Measurements from ENCODE around the gene SHISA6.

SHISA6 gene

DNA sequence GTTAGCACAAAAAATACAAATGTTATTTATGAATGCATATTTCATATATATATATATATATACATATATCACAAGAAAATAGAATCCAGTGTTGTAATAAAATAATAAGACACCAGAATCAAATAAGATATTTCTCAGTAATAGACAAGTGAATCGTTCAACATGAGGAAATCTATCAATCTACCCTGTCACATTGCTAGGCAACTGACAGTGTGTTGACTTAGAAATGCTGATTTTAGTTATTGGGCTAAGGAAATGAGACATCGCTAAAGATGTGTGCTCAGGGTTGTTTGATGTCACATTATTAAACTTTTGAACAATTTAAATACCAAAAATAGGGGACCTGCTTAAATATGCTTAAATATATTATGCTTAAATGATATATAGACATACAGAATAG lies 307.4 kb downstream of the SHISA6 start:
- H3K9ac ChIP-seq (ENCODE audit: low read length) = no peak overlapping the region
- no peak overlapping the region for H3K27ac ChIP-seq (ENCODE audit: low read depth, low read length)
- H3K9me3 ChIP-seq (ENCODE audit: low read length) = no peaks in the 10 kb centered on the region
- no peaks in the 10 kb centered on the region for H3K4me1 ChIP-seq (ENCODE audit: insufficient read depth, low read length)
- H3K36me3 ChIP-seq (ENCODE audit: insufficient read depth, low read length) = no peaks in the 10 kb centered on the region
- no peaks in the 10 kb centered on the region for H3K27me3 ChIP-seq (ENCODE audit: control insufficient read depth in 1 of 2, insufficient read depth in 2 of 2, low read length in 2 of 2)
- H3K4me3 ChIP-seq (ENCODE audit: low read depth in 1 of 2, low read length in 2 of 2) = no peak overlapping the region

DNA sequence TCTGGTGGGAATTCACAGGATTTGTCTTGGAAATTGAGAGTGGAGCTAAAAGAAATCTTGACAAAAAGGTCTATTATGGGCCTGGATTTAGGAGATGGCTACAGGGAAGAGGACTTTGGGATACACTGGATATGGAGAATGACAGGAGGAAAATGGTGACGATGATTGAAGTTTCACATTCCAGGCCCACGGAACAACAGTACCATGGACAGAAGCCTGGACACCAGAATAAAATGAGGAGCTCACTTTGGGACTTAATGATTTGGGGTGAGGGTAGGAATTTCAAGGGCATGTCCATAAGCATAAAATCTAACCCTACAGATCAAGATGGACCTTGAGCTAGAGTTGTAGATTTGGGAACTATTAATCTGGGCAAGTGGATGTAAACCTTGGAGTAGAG lies 309.4 kb downstream of the SHISA6 start:
- no peaks in the 10 kb centered on the region for H3K9me3 ChIP-seq (ENCODE audit: low read length)
- no peak overlapping the region for H3K27ac ChIP-seq (ENCODE audit: low read depth, low read length)
- no peaks in the 10 kb centered on the region for H3K27me3 ChIP-seq (ENCODE audit: control insufficient read depth in 1 of 2, insufficient read depth in 2 of 2, low read length in 2 of 2)
- H3K4me3 ChIP-seq (ENCODE audit: low read depth in 1 of 2, low read length in 2 of 2) = no peak overlapping the region
- H3K4me1 ChIP-seq (ENCODE audit: insufficient read depth, low read length) = no peaks in the 10 kb centered on the region
- H3K36me3 ChIP-seq (ENCODE audit: insufficient read depth, low read length) = no peaks in the 10 kb centered on the region
- no peak overlapping the region for H3K9ac ChIP-seq (ENCODE audit: low read length)

DNA sequence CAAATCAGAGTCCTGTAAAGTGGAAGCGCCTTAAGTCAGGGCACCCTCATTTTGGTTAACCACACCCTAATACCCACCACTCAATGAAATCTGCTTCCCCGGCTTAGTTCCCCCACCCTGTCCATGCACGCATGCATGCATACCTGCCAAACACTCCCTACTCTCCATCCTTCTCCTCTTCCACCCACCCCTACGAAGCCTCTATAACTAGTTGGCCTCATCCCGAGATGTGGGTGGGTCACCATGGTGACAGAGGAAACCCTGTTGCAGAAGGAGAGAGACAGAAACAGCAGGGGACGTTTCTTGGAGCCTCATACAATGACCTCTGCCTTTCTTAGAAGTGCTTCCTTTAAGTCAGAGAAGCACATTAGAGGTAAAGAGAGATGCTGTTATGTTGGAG lies 310.4 kb downstream of the SHISA6 start:
- Histone ChIP-seq H3K9ac (ENCODE audit: low read length) (no peak overlapping the region), H3K36me3 (ENCODE audit: insufficient read depth, low read length) (no peaks in the 10 kb centered on the region), H3K27ac (ENCODE audit: low read depth, low read length) (no peak overlapping the region), H3K4me1 (ENCODE audit: insufficient read depth, low read length) (no peaks in the 10 kb centered on the region), H3K4me3 (ENCODE audit: low read depth in 1 of 2, low read length in 2 of 2) (no peak overlapping the region), H3K27me3 (ENCODE audit: control insufficient read depth in 1 of 2, insufficient read depth in 2 of 2, low read length in 2 of 2) (no peaks in the 10 kb centered on the region), H3K9me3 (ENCODE audit: low read length) (no peaks in the 10 kb centered on the region)

DNA sequence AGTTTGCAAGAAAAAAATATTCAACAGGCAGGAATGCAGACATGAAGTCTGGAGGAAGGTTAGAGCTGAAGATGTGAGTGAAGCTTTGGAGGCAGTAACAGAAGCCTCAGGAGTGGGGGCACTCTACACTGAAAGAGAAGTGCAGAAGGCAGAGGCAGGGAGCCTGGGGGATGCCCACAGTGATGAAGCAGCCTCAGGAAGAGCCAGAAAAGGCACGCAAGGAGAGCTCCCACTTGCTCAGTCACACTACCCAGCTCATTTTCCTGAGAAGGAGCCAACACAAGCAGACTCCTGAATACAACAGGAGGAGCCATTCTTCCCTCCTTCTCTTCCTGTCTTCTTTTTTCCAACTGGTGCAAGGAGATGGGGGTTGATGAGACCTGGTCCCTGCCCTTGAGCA lies 312.1 kb downstream of the SHISA6 start:
- H3K27me3 ChIP-seq (ENCODE audit: control insufficient read depth in 1 of 2, insufficient read depth in 2 of 2, low read length in 2 of 2) = no peaks in the 10 kb centered on the region
- no peak overlapping the region for H3K4me3 ChIP-seq (ENCODE audit: low read depth in 1 of 2, low read length in 2 of 2)
- H3K27ac ChIP-seq (ENCODE audit: low read depth, low read length) = no peak overlapping the region
- H3K9me3 ChIP-seq (ENCODE audit: low read length) = no peaks in the 10 kb centered on the region
- no peak overlapping the region for H3K9ac ChIP-seq (ENCODE audit: low read length)
- H3K36me3 ChIP-seq (ENCODE audit: insufficient read depth, low read length) = no peaks in the 10 kb centered on the region
- H3K4me1 ChIP-seq (ENCODE audit: insufficient read depth, low read length) = no peaks in the 10 kb centered on the region

DNA sequence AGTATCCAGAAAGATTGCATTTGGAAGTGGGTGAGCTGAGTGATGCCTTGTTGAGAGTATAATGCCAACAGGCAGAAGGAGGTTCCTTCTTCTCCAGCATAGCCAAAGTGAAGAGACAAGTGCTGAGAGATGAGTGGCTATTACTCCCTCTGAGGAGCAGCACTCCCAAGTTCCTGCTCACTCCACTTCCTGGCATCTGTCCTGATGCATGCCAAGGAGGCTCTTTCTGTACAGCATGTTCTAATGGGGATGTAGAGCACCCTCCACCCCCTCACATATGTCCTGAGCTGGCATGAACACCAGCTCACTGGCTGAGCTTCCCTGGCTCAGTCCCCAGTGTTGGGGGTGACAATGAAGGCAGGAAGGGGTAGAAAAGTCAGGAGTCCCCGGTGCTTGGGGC lies 313.0 kb downstream of the SHISA6 start:
- H3K36me3 ChIP-seq (ENCODE audit: insufficient read depth, low read length) = no peaks in the 10 kb centered on the region
- H3K4me1 ChIP-seq (ENCODE audit: insufficient read depth, low read length) = no peaks in the 10 kb centered on the region
- H3K27me3 ChIP-seq (ENCODE audit: control insufficient read depth in 1 of 2, insufficient read depth in 2 of 2, low read length in 2 of 2) = no peaks in the 10 kb centered on the region
- no peak overlapping the region for H3K4me3 ChIP-seq (ENCODE audit: low read depth in 1 of 2, low read length in 2 of 2)
- no peak overlapping the region for H3K27ac ChIP-seq (ENCODE audit: low read depth, low read length)
- no peaks in the 10 kb centered on the region for H3K9me3 ChIP-seq (ENCODE audit: low read length)
- no peak overlapping the region for H3K9ac ChIP-seq (ENCODE audit: low read length)

DNA sequence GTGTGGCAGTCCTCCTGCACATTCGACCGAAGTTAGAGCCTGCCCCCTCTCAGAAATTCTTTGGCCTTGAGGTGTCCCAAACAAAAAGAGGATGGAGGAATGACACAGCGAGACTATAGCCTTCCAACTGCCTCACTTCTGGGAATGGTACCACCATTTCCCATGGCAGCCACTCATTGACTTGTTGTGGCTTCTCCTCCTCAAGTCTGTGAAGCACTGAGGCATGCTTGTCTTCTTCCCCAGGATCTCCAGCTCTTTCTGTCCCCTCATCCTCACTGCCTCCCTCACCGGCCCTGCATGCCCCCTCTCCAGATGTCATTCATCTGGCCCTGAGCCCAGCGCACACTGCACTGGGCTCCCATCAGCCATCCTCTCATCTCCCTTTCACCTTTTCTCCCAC lies 313.5 kb downstream of the SHISA6 start:
- Histone ChIP-seq H3K27me3 (ENCODE audit: control insufficient read depth in 1 of 2, insufficient read depth in 2 of 2, low read length in 2 of 2) (no peaks in the 10 kb centered on the region), H3K9ac (ENCODE audit: low read length) (no peak overlapping the region), H3K4me3 (ENCODE audit: low read depth in 1 of 2, low read length in 2 of 2) (no peak overlapping the region), H3K4me1 (ENCODE audit: insufficient read depth, low read length) (no peaks in the 10 kb centered on the region), H3K9me3 (ENCODE audit: low read length) (no peaks in the 10 kb centered on the region), H3K27ac (ENCODE audit: low read depth, low read length) (no peak overlapping the region), H3K36me3 (ENCODE audit: insufficient read depth, low read length) (no peaks in the 10 kb centered on the region)

DNA sequence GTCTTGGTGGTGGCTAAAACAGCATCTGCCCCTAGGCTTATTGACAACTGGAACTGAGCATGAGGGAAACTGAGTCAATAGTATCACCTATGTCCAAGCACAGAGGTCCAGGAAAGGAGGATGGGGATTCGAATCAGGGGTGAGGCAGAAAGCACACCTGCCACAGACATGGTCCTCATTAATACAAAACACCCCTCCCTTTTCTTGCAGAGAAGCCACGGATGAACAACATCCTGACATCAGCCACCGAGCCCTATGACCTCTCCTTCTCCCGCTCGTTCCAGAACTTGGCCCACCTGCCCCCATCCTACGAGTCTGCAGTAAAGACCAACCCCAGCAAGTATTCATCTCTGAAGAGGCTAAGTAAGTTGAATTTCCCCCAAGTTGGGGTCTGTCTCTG lies 314.5 kb downstream of the SHISA6 start:
- Histone ChIP-seq H3K4me3 (ENCODE audit: low read depth in 1 of 2, low read length in 2 of 2) (no peak overlapping the region), H3K4me1 (ENCODE audit: insufficient read depth, low read length) (no peaks in the 10 kb centered on the region), H3K9ac (ENCODE audit: low read length) (no peak overlapping the region), H3K27me3 (ENCODE audit: control insufficient read depth in 1 of 2, insufficient read depth in 2 of 2, low read length in 2 of 2) (no peaks in the 10 kb centered on the region), H3K9me3 (ENCODE audit: low read length) (no peaks in the 10 kb centered on the region), H3K36me3 (ENCODE audit: insufficient read depth, low read length) (no peaks in the 10 kb centered on the region), H3K27ac (ENCODE audit: low read depth, low read length) (no peak overlapping the region)

DNA sequence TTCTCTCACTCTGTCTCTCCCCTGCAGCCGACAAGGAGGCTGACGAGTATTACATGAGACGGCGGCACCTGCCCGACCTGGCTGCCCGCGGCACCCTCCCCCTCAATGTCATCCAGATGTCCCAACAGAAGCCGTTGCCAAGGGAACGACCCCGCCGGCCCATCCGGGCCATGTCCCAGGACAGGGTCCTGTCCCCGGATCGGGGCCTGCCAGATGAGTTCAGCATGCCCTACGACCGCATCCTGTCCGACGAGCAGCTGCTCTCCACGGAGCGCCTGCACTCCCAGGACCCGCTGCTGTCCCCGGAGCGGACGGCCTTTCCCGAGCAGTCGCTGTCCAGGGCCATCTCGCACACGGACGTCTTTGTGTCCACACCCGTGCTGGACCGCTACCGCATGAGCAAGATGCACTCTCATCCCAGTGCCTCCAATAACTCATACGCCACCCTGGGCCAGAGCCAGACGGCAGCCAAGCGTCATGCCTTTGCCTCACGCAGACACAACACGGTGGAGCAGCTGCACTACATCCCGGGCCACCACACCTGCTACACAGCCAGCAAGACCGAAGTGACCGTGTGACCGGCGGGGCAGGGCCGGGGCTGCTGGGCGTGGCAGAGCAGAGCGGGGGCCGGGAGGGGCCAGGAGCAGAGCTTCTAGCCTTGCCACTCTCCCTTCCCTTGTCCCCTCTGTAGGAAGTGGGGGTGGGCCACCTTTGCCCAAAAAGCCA lies 316.9 kb downstream of the SHISA6 start:
- Histone ChIP-seq H3K36me3 (ENCODE audit: insufficient read depth, low read length) (no peaks in the 10 kb centered on the region), H3K4me1 (ENCODE audit: insufficient read depth, low read length) (no peaks in the 10 kb centered on the region), H3K9ac (ENCODE audit: low read length) (no peak overlapping the region), H3K27me3 (ENCODE audit: control insufficient read depth in 1 of 2, insufficient read depth in 2 of 2, low read length in 2 of 2) (no peaks in the 10 kb centered on the region), H3K27ac (ENCODE audit: low read depth, low read length) (no peak overlapping the region), H3K9me3 (ENCODE audit: low read length) (no peaks in the 10 kb centered on the region), H3K4me3 (ENCODE audit: low read depth in 1 of 2, low read length in 2 of 2) (no peak overlapping the region)

DNA sequence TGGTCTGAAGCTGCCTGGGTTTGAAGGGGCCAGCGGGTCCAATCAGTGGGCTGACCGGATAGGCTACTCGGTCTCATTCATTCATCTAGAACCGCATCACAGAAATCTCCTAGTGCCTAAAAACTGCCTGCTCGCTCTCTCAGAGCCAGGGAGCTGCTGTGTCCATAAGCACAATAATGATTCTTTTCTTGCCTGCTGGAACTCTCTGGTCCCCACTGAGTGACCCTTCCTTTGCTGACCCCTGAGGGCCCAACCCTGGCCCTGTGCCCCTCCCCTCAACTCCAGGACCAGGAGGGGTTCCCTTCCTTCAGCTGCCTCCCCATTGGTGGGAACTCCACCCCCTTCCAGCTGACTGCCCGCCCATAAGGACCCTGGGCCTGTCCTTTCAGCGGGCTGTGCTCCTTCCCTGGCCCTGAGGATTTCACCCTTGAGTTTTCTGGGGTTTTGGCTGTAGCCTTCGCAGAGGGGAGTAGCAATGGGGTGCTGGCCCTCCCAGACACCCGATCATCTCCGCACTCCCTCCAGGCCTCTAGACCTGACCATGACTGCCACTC lies 317.7 kb downstream of the SHISA6 start:
- Histone ChIP-seq H3K9ac (ENCODE audit: low read length) (no peak overlapping the region), H3K27ac (ENCODE audit: low read depth, low read length) (no peak overlapping the region)

DNA sequence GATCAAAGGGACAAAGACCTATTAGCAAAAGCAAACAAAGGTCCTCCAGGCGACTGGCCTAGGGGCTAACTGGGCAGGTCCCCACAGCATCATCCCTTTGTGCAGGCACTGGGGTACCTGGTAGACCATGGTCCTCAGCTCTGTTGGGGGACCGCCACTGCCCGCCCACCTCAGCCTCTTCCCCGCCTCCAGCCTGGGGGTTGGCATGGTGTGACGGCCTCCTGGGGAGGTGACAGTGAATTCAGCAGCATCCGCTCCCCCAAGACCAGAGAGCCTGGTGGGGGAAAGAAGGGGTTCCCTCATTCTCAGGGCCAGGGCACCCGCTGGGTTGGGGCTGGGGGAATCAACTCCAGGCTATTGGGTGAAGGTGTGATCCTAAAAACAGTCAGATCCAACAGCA lies 318.6 kb downstream of the SHISA6 start:
- Histone ChIP-seq H3K4me3 (ENCODE audit: low read depth in 1 of 2, low read length in 2 of 2) (no peak overlapping the region), H3K27ac (ENCODE audit: low read depth, low read length) (no peak overlapping the region), H3K9me3 (ENCODE audit: low read length) (no peaks in the 10 kb centered on the region), H3K27me3 (ENCODE audit: control insufficient read depth in 1 of 2, insufficient read depth in 2 of 2, low read length in 2 of 2) (no peaks in the 10 kb centered on the region), H3K36me3 (ENCODE audit: insufficient read depth, low read length) (no peaks in the 10 kb centered on the region), H3K9ac (ENCODE audit: low read length) (no peak overlapping the region), H3K4me1 (ENCODE audit: insufficient read depth, low read length) (no peaks in the 10 kb centered on the region)

More for the DNA sequence above, 317.7 kb downstream of the SHISA6 start:
- Histone ChIP-seq H3K4me3 (ENCODE audit: low read depth in 1 of 2, low read length in 2 of 2) (no peak overlapping the region), H3K4me1 (ENCODE audit: insufficient read depth, low read length) (no peaks in the 10 kb centered on the region), H3K36me3 (ENCODE audit: insufficient read depth, low read length) (no peaks in the 10 kb centered on the region), H3K27me3 (ENCODE audit: control insufficient read depth in 1 of 2, insufficient read depth in 2 of 2, low read length in 2 of 2) (no peaks in the 10 kb centered on the region), H3K9me3 (ENCODE audit: low read length) (no peaks in the 10 kb centered on the region)

DNA sequence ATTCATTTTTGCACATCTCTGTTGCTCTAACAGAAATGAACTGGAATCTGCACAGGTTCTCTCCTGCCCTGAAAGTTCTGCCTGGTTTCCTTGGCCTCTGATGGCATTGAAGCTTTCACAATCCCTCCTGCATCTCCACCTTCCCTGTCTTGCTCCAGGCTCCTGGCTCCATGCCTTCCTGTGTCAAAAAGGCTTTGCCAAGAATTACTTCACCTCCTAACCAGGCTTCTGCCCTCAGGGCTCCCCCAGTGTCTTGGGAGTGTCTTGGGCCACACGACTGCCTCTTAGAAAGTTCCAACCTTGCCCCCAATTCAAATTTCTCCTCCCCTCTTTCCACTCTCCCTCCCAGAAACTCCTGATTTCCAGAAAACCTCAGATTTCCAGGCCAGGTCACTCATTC lies 320.3 kb downstream of the SHISA6 start:
- Histone ChIP-seq H3K4me3 (ENCODE audit: low read depth in 1 of 2, low read length in 2 of 2) (no peak overlapping the region), H3K9me3 (ENCODE audit: low read length) (no peaks in the 10 kb centered on the region), H3K36me3 (ENCODE audit: insufficient read depth, low read length) (no peaks in the 10 kb centered on the region), H3K27ac (ENCODE audit: low read depth, low read length) (no peak overlapping the region), H3K4me1 (ENCODE audit: insufficient read depth, low read length) (no peaks in the 10 kb centered on the region), H3K27me3 (ENCODE audit: control insufficient read depth in 1 of 2, insufficient read depth in 2 of 2, low read length in 2 of 2) (no peaks in the 10 kb centered on the region), H3K9ac (ENCODE audit: low read length) (no peak overlapping the region)

DNA sequence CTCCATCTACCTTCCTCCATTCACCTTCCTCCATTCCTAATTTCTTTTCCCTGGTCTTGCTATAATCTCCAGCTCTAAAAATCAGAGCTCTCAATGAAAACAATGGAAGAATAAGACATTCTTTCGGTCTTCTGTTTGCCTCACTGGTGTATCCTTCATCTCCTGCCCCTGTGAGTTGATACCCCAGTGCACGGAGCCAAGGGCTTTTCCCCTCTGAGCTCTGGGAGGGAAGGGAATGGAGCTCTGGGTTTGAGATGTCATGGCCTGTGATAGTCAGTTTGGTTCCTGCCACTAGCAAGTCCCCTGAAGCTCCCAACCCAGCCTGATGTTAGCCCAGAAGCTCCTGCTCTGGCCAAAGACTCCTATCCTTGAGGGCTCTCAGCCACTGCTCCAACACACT lies 320.7 kb downstream of the SHISA6 start:
- H3K4me3 ChIP-seq (ENCODE audit: low read depth in 1 of 2, low read length in 2 of 2) = no peak overlapping the region
- H3K9me3 ChIP-seq (ENCODE audit: low read length) = no peaks in the 10 kb centered on the region
- no peak overlapping the region for H3K27ac ChIP-seq (ENCODE audit: low read depth, low read length)

More for the DNA sequence above, 320.7 kb downstream of the SHISA6 start:
- Histone ChIP-seq H3K36me3 (ENCODE audit: insufficient read depth, low read length) (no peaks in the 10 kb centered on the region), H3K9ac (ENCODE audit: low read length) (no peak overlapping the region), H3K27me3 (ENCODE audit: control insufficient read depth in 1 of 2, insufficient read depth in 2 of 2, low read length in 2 of 2) (no peaks in the 10 kb centered on the region), H3K4me1 (ENCODE audit: insufficient read depth, low read length) (no peaks in the 10 kb centered on the region)

Data from muscle layer of colon (tissue), 2 donors.